ENCODE measurements around the gene LCN2. TPM values are rescaled to one million over a fixed set of nuclear protein-coding genes. Genes with fewer than 3 reads are reported as not detected.

LCN2 gene
- total RNA-seq, 1 experiment from 2014 or later, result 1.3 TPM

DNA sequence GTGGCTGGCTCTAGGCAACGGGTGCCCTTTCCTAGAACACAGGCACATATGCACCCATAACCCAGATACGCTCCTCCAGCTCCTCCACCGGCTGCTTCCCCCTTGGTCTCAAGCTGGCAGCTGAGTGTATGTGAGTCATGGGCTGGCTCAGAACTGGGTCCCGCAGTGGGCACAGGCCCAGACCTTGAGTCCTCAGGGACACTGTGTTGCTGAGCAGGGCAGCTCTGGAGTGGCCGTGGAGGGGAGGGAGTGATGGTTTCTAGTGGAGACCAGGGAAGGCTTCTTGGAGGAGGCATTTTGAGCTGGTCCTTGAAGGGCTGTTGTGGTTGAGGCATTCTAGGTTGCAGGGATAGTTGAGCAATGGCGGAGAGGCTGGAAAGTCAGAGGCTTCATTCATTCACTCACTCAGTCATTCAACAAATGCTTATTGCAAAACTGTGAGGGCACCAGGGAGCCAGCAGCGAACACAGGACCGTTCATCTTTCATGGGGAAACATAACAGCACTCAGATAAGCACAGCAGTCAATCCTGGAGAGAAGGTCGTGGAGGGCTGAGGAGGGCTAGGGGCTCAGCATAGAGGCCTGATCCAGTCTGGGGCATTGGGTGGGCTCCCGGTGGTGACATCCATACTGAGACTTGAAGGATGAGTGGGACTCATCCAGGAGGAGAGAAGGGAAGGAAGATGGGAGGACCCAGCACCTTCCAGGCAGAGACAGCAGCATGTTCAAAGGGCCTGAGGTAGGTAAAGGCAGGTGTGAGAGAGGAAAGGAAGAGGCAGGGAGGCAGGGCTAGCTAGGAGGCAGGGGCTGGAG, 13.2 kb downstream of the LCN2 start (continued):
- TF ChIP-seq, protein P1, sequence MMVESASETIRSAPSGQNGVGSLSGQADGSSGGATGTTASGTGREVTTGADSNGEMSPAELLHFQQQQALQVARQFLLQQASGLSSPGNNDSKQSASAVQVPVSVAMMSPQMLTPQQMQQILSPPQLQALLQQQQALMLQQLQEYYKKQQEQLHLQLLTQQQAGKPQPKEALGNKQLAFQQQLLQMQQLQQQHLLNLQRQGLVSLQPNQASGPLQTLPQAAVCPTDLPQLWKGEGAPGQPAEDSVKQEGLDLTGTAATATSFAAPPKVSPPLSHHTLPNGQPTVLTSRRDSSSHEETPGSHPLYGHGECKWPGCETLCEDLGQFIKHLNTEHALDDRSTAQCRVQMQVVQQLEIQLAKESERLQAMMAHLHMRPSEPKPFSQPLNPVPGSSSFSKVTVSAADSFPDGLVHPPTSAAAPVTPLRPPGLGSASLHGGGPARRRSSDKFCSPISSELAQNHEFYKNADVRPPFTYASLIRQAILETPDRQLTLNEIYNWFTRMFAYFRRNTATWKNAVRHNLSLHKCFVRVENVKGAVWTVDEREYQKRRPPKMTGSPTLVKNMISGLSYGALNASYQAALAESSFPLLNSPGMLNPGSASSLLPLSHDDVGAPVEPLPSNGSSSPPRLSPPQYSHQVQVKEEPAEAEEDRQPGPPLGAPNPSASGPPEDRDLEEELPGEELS (CRISPR knock-in tag; IDR thresholded peaks at IDR 0.05), result no peak
- no peak for TF ChIP-seq EMX1 (CRISPR knock-in tag; IDR thresholded peaks at IDR 0.05)
- no peak for TF ChIP-seq ZNF416 (CRISPR knock-in tag; IDR thresholded peaks at IDR 0.05)

DNA sequence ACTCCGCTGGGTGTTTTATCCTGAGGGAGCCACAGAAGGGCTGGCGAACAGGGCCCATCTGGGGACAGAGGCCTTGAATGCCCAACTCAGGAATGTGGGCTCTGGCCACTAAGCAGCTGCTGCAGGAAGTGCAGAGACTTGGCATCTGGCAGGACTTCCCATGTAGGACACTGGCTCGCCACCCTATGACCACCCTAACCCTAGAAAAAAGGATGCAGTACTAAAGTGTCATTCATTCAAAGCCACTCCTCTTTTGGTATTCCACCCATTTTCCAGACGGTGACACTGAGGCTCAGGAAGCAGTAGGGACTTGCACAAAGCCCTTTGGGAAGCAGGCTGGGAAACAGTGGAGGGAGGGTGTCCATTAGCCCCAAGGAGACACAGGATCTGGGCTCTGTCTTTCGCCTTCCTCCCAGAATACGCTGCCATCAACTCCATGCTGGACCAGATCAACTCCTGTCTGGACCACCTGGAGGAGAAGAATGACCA, 13.8 kb downstream of the LCN2 start:
- TF ChIP-seq, protein P2, sequence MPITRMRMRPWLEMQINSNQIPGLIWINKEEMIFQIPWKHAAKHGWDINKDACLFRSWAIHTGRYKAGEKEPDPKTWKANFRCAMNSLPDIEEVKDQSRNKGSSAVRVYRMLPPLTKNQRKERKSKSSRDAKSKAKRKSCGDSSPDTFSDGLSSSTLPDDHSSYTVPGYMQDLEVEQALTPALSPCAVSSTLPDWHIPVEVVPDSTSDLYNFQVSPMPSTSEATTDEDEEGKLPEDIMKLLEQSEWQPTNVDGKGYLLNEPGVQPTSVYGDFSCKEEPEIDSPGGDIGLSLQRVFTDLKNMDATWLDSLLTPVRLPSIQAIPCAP (CRISPR knock-in tag; IDR thresholded peaks at IDR 0.05), result no peak
- TF ChIP-seq, protein P3, sequence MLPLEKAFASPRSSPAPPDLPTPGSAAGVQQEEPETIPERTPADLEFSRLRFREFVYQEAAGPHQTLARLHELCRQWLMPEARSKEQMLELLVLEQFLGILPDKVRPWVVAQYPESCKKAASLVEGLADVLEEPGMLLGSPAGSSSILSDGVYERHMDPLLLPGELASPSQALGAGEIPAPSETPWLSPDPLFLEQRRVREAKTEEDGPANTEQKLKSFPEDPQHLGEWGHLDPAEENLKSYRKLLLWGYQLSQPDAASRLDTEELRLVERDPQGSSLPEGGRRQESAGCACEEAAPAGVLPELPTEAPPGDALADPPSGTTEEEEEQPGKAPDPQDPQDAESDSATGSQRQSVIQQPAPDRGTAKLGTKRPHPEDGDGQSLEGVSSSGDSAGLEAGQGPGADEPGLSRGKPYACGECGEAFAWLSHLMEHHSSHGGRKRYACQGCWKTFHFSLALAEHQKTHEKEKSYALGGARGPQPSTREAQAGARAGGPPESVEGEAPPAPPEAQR (CRISPR knock-in tag; IDR thresholded peaks at IDR 0.05), result no peak
- no peak for TF ChIP-seq USF2 (CRISPR knock-in tag; IDR thresholded peaks at IDR 0.05)
- TF ChIP-seq ATF2 (CRISPR knock-in tag; IDR thresholded peaks at IDR 0.05; ENCODE audit: borderline replicate concordance, low read depth), result no peak
- no peak for TF ChIP-seq CBFB (CRISPR knock-in tag; IDR thresholded peaks at IDR 0.05; ENCODE audit: low read depth)
- no peak for TF ChIP-seq FOXK1 (CRISPR knock-in tag; IDR thresholded peaks at IDR 0.05)
- TF ChIP-seq, protein P4, sequence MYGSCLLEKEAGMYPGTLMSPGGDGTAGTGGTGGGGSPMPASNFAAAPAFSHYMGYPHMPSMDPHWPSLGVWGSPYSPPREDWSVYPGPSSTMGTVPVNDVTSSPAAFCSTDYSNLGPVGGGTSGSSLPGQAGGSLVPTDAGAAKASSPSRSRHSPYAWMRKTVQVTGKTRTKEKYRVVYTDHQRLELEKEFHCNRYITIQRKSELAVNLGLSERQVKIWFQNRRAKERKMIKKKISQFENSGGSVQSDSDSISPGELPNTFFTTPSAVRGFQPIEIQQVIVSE (CRISPR knock-in tag; IDR thresholded peaks at IDR 0.05; ENCODE audit: borderline replicate concordance), result no peak
- no peak for TF ChIP-seq EMX1 (CRISPR knock-in tag; IDR thresholded peaks at IDR 0.05)
- TF ChIP-seq ESRRA (CRISPR knock-in tag; IDR thresholded peaks at IDR 0.05; ENCODE audit: borderline replicate concordance), result no peak
- no peak for ATAC-seq
- no peak overlapping the region for H3K27ac Mint-ChIP-seq
- H3K27me3 Mint-ChIP-seq (ENCODE audit: low read depth), result no peaks in the 10 kb centered on the region
- H3K4me3 Mint-ChIP-seq, result no peak overlapping the region
- CTCF ChIA-PET, result interaction anchor here (2.1 kb wide), 1 partner anchor 38 kb away, joined by 7 read pairs; no protein-coding TSS in a partner anchor
- POLR2A ChIA-PET, result no interaction called here
- no peaks in the 10 kb centered on the region for H3K9me3 Mint-ChIP-seq
- DNase-seq (ENCODE audit: low spot score), result no peak
- peaks cover 5% of the 10 kb centered on the region for H3K4me1 Mint-ChIP-seq
- H3K36me3 Mint-ChIP-seq, result peaks cover 21% of the 10 kb centered on the region

DNA sequence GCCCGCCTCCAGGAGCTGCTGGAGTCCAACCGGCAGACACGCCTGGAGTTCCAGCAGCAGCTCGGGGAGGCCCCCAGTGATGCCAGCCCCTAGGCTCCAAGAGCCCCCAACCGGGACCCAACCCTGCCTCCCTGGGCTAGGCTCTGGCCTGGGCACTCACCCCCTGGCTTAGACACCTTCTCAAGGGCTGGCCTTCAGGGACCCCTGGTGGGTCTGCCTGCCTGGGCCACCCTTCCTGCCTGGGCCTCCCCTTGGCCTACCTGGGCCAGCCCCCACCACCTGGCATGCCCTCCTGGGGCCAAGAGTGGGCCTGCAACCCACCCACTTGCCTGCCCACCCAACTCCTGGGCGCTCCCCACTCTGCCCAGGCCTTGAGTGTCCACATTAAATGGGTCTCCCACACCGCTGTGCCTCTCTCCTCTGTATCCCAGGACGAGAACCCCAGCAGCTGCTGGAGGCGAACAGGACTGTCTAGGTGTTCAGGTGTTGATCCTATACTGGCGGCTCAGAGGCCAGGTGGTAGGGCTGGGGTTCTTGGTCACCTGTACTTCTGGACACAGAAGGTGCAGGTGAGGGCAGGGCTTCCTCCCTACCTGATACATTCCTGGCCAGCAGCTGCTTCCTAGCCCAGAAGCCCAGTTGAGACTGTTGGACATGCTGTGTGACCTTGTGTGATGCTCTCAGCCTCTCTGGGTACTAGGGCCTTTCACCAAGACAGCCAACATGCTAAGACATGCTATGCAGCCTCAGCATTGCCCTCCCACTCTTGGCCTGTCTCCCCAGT, 14.5 kb downstream of the LCN2 start:
- POLR2A ChIA-PET, result no interaction called here
- DNase-seq (ENCODE audit: low spot score), result no peak
- CTCF ChIA-PET, result interaction anchor here (2.1 kb wide), 1 partner anchor 39 kb away, joined by 7 read pairs; no protein-coding TSS in a partner anchor
- Mint-ChIP-seq H3K27me3 (ENCODE audit: low read depth) (no peaks in the 10 kb centered on the region), H3K4me3 (no peak overlapping the region), H3K36me3 (peaks cover 24% of the 10 kb centered on the region), H3K4me1 (peaks cover 5% of the 10 kb centered on the region), H3K27ac (no peak overlapping the region), H3K9me3 (no peaks in the 10 kb centered on the region)
- ATAC-seq, result no peak
- TF ChIP-seq NR2C2 (CRISPR knock-in tag; IDR thresholded peaks at IDR 0.05) (no peak), TP53 (CRISPR knock-in tag; IDR thresholded peaks at IDR 0.05) (no peak), GABPB1 (CRISPR knock-in tag; IDR thresholded peaks at IDR 0.05) (no peak), ATF1 (CRISPR knock-in tag; IDR thresholded peaks at IDR 0.05) (no peak)
- TF ChIP-seq, protein P5, sequence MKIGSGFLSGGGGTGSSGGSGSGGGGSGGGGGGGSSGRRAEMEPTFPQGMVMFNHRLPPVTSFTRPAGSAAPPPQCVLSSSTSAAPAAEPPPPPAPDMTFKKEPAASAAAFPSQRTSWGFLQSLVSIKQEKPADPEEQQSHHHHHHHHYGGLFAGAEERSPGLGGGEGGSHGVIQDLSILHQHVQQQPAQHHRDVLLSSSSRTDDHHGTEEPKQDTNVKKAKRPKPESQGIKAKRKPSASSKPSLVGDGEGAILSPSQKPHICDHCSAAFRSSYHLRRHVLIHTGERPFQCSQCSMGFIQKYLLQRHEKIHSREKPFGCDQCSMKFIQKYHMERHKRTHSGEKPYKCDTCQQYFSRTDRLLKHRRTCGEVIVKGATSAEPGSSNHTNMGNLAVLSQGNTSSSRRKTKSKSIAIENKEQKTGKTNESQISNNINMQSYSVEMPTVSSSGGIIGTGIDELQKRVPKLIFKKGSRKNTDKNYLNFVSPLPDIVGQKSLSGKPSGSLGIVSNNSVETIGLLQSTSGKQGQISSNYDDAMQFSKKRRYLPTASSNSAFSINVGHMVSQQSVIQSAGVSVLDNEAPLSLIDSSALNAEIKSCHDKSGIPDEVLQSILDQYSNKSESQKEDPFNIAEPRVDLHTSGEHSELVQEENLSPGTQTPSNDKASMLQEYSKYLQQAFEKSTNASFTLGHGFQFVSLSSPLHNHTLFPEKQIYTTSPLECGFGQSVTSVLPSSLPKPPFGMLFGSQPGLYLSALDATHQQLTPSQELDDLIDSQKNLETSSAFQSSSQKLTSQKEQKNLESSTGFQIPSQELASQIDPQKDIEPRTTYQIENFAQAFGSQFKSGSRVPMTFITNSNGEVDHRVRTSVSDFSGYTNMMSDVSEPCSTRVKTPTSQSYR (CRISPR knock-in tag; IDR thresholded peaks at IDR 0.05), result no peak
- TF ChIP-seq, protein P6, sequence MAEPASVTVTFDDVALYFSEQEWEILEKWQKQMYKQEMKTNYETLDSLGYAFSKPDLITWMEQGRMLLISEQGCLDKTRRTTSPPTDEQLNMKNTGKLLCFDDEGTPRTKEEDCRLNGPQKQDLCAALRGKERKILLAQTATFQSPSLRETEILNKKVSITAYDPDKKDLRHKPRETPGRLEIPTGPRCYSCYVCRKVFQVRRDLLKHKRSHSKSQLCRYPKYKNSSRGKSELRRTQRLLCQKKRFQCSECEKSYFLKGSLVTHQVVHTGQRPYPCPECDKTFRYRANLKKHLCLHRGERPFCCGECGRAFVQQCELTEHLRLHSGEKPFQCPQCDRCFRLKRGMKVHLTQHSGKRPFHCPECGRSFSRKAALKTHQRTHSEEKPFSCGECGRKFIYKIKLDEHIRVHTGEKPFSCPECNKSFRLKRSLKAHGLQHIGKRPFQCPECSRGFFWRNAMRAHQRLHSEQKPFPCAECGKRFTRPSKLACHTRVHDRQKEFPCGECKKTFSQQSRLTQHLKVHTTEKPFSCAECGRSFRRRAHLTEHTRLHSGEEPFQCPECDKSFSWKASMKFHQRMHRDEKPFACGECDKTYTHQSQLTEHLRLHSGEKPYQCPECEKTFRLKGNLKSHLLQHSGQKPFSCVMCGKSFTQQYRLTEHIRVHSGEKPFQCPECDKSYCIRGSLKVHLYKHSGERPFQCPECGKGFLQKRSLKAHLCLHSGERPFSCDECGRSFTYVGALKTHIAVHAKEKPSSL (CRISPR knock-in tag; conservative IDR thresholded peaks at IDR 0.05), result no peak

Measured in WTC11 (cell line).